ENCODE results near the gene MAP3K10. TPM values are rescaled to one million over a fixed set of nuclear protein-coding genes. Genes with fewer than 3 reads are reported as not detected.

The MAP3K10 gene
- total RNA-seq, 1 donor from 2014 or later, result 5.5 TPM

- DNase-seq (ENCODE audit: low read depth, low spot score), result no peak
These were observed 56.6 kb downstream of the MAP3K10 start for GRCh38 chr19:40247735-40248262.

DNA sequence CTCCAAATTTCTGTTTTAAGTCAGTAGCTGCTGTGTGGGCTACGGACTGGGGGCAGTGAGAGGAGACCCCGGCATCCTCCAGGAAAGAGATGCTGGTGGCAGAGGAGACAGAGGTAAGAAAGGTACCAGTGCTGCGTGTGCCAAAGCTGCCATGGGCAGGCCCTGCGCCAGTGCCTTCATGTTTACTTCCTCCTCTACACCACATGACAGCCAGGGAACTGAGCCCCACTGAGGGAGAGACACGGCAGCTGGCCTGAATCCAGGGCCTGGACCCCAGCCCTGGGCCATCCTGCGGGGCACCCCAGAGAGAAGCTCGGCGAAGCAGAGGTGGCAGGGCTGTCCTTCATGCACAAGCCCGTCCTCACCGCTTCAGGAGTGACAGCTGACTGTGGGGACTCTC is 58.0 kb downstream of the MAP3K10 start:
- DNase-seq (ENCODE audit: low read depth, low spot score), result no peak

GRCh38 chr19:40249781-40250180 is 58.6 kb downstream of the MAP3K10 start:
- DNase-seq (ENCODE audit: low read depth, low spot score), result no peak

GRCh38 chr19:40251244-40251643 is 60.0 kb downstream of the MAP3K10 start:
- no peak for DNase-seq (ENCODE audit: low read depth, low spot score)

GRCh38 chr19:40251991-40252390 is 60.8 kb downstream of the MAP3K10 start:
- no peak for DNase-seq (ENCODE audit: low read depth, low spot score)

DNA sequence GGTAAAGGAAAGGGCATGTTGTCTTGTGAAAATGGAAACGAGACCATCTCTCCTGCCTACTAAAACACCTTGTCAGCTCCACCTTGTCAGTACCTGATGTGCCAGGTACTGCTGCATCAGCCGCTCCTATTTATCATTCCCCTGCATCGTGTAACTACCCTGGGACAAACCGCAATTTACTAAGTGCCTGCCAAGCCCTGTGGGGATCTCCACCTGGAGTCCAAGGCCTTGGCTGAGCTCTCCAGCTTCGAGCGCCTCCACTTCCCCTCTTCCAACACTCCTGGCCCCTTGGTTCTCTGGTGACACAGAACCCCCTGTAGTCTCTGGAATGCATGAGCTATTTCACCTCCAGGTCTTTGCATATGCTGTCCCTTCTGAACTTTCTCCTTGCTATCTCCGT is 61.2 kb downstream of the MAP3K10 start:
- no peak for DNase-seq (ENCODE audit: low read depth, low spot score)

DNA sequence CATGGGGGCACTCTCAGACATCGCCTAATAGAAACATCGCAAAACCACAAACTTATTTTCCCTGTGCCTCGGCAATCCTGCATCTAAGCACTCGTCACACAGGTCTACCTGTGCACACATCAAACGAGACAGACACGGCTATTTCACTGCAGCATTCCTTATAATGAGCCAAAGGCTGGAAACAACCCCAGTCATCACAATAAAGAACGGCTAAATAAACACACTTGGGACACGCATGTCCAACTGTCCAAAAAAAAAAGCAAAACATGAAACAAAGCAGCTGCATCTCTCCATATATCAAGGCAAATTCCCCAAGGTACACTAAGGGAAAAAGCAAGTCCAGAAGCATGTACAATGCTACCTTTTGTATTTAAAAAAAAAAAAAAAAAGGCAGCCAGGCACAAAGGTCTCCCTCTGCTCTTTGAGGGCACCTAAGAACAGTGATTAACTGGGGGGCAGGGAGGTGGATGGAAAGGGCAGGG is 62.4 kb downstream of the MAP3K10 start:
- DNase-seq (ENCODE audit: low read depth, low spot score), result no peak

DNA sequence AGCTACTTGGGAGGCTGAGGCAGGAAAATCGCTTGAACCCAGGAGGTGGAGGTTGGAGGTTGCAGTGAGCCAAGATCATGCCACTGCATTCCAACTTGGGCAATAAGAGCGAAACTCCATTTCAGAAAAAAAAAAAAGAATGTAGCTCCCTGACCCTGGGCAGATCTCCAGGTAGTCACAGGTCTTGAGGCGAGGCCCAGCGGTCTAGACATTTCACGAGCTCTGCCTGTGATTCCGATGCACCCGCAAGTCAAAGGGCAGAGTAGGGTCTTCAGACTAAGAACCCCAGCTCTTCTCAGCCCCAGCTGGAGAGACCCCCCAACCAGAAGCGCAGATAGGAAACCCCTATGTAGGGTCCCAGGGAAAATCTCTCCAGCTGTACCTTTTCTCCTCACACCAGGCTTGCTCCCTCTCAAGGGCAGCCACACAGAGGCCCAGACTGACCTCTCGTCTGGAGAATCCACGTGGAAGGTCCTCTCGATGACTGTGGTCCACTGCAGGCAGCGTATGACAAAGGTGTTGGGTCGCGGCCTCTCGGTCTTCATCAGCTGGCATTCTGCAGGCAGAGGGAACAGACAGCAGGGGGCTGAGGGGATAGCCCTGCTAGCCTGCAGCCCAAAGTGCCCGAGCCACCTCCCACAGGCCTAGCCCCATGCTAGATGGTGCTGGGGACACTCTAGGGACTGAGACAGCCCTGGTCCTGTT is 63.6 kb downstream of the MAP3K10 start:
- no peak for DNase-seq (ENCODE audit: low read depth, low spot score)

DNA sequence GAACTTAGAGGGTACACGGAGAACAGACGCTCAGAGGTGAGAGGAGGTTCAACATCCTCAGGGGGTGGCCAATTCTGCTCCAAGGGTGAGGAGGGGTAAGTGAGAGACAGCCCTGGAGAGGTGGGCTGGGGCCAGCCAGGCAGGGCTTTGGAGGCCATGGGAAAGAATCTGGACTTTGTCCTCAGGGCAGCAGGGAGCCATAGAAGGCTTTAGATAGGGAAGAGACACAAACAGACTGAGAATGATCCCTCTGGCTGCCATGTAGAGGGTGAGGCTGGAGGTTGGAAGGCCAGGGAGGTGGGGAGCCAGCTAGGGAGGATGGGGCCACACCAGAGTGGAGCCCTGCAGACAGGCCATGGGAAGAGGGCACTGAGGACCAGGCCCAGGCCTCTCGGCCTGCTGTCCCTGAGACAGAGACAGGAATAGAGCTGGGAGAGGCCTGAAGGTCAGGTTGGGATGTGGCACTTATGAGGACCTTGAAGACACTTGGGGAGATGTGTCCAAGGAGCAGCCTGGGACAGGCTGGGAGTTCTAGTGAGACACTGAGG is 64.5 kb downstream of the MAP3K10 start:
- no peak for DNase-seq (ENCODE audit: low read depth, low spot score)

GRCh38 chr19:40256512-40256911 is 65.3 kb downstream of the MAP3K10 start:
- DNase-seq (ENCODE audit: low read depth, low spot score), result no peak

DNA sequence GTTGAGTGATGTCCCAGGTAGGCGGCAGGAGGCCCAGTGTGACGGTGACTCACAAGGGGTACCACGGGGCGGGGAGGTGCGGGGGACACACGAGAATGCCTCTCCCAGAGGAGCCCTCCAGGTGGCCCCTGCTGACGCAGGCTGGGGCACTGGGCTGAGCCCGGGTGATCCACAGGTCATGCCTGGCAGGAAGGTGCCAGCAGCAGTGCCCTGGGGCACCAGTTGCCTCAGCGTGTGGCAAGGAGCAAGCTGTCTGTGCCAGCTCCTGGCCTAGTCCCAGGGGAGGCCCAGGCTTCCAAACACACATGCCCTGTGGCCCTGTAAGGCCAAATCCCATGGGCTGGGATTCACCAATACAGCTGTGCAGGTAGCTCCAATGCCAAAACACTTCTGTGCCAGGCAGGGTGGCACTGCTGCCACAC is 65.9 kb downstream of the MAP3K10 start:
- DNase-seq (ENCODE audit: low read depth, low spot score), result no peak

- no peak for DNase-seq (ENCODE audit: low read depth, low spot score)
These were observed 70.4 kb downstream of the MAP3K10 start for GRCh38 chr19:40261631-40262030.

- no peak for DNase-seq (ENCODE audit: low read depth, low spot score)
These were observed 71.2 kb downstream of the MAP3K10 start for GRCh38 chr19:40262422-40262821.

DNA sequence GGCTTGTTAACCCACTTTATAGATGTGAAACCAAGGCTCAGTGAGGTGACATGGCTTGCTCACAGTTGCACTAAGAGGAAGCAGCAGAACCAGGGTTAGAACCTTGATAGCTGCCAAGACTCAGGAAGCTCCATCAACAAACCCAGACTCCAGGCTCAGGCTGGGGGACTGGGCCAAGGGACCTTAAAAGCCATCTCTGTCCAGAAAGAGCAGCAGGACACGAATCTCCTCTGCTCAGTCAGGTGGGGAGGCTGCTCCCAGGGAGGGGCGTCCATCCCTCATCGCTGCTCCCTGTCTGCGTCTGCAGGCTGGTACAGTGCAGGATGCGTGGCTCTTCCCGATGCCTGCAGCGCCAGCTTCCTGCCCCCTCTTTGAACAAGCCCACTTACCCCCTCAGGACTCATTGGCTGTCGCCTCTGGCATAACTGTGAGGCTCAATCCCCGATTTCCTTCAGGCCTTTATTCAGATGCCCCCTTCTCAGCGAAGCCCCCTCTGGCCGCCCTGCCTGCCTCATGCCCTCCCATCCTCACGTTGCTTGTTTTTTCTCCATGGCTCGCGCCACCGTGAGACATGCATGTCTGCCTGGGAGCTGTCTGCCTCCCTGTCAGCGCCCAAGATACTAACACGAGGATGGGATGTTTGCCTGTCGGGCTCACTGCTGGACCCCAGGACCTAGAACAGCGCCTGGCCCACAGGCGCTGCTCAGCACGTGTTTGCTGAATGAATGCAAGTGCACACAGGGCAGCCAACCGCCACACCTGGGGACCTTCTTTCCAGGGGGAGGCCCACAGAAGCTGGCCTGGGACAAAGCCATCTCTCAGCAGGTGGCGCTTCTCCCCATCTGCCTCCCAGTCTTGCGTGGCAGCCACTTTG is 72.5 kb downstream of the MAP3K10 start:
- DNase-seq (ENCODE audit: low read depth, low spot score), result no peak

- no peak for DNase-seq (ENCODE audit: low read depth, low spot score)
These were observed 73.3 kb downstream of the MAP3K10 start for GRCh38 chr19:40264314-40265054.

Other genes with a start within 250 kb of the MAP3K10 start
- gene PSMC4, start 220.3 kb upstream of the MAP3K10 start, total RNA-seq, result 129 and 161 TPM in 2 replicates
- 2.0 and 6.5 TPM in 2 replicates for gene ZNF546, start 194.4 kb upstream of the MAP3K10 start, total RNA-seq
- gene ZNF780B, start 135.2 kb upstream of the MAP3K10 start, total RNA-seq, result 6.5 and 9.8 TPM in 2 replicates
- gene ZNF780A, start 100.5 kb upstream of the MAP3K10 start, total RNA-seq, result 10.2 and 17.5 TPM in 2 replicates
- gene TTC9B, start 27.0 kb downstream of the MAP3K10 start, total RNA-seq, result not detected in 2 replicates
- 0.07 TPM in 1 of 2 replicates, not detected in the other for gene CCNP, start 35.3 kb downstream of the MAP3K10 start, total RNA-seq
- gene AKT2, start 93.9 kb downstream of the MAP3K10 start, total RNA-seq, result 22.6 and 30.1 TPM in 2 replicates
- 7.4 and 10.5 TPM in 2 replicates for gene C19orf47, start 157.0 kb downstream of the MAP3K10 start, total RNA-seq
- gene PLD3, start 157.3 kb downstream of the MAP3K10 start, total RNA-seq, result 91.0 and 155 TPM in 2 replicates
- gene HIPK4, start 198.8 kb downstream of the MAP3K10 start, total RNA-seq, result 0.07 TPM in 1 of 2 replicates, not detected in the other
- 1.0 and 1.2 TPM in 2 replicates for gene PRX, start 222.0 kb downstream of the MAP3K10 start, total RNA-seq
- gene SERTAD1, start 234.6 kb downstream of the MAP3K10 start, total RNA-seq, result 18.8 and 22.9 TPM in 2 replicates

Data from pulmonary artery endothelial cell (primary cell).